KBM-7 (cell line): Measurements from ENCODE around the gene TTC13.

ENCODE experiments used
- DNase-seq: peaks from one replicate; pipeline ENCODE4 v3.0.0-alpha.2; 2015
- in situ Hi-C: fragments of 300-500 bp; cut with MboI; formaldehyde crosslinking; loops from 2 replicates; pipeline ENCODE4 v1.14.3; 2020; ENCODE audit warnings: low sequenced_read_pairs, low pct_unique_long_range_greater_than_20kb, mixed read lengths

The TTC13 gene

GRCh38 chr1:230965535-230965934 lies 13.1 kb downstream of the TTC13 start:
- DNase-seq, result no peak
- in situ Hi-C loops, result no loop called here

- in situ Hi-C loops, result no loop called here
Measured at GRCh38 chr1:230964896-230965295, 13.8 kb downstream of the TTC13 start.

GRCh38 chr1:230958370-230958769 lies 20.3 kb downstream of the TTC13 start:
- DNase-seq, result no peak
- in situ Hi-C loops, result no loop called here

More at GRCh38 chr1:230964896-230965295, 13.8 kb downstream of the TTC13 start:
- DNase-seq, result no peak

- DNase-seq, result no peak
- in situ Hi-C loops, result no loop called here
Measured at GRCh38 chr1:230957580-230957989, 21.1 kb downstream of the TTC13 start.

- no peak for DNase-seq
- in situ Hi-C loops, result no loop called here
Measured at GRCh38 chr1:230950404-230950803, 28.3 kb downstream of the TTC13 start.

GRCh38 chr1:230948903-230949302 lies 29.8 kb downstream of the TTC13 start:
- DNase-seq, result no peak
- in situ Hi-C loops, result no loop called here

- in situ Hi-C loops, result no loop called here
- peak; percentile 2 for DNase-seq
Measured at GRCh38 chr1:230948301-230948700, 30.4 kb downstream of the TTC13 start.

GRCh38 chr1:230943048-230943593 lies 35.5 kb downstream of the TTC13 start:
- DNase-seq, result no peak
- in situ Hi-C loops, result no loop called here

GRCh38 chr1:230940848-230941247 lies 37.8 kb downstream of the TTC13 start:
- in situ Hi-C loops, result no loop called here
- no peak for DNase-seq

GRCh38 chr1:230939806-230940489 lies 38.7 kb downstream of the TTC13 start:
- in situ Hi-C loops, result no loop called here
- no peak for DNase-seq

- no peak for DNase-seq
- in situ Hi-C loops, result no loop called here
Measured at GRCh38 chr1:230938924-230939368, 39.7 kb downstream of the TTC13 start.

GRCh38 chr1:230937371-230937770 lies 41.3 kb downstream of the TTC13 start:
- DNase-seq, result no peak
- in situ Hi-C loops, result no loop called here

- in situ Hi-C loops, result no loop called here
- no peak for DNase-seq
Measured at GRCh38 chr1:230936475-230936874, 42.2 kb downstream of the TTC13 start.

GRCh38 chr1:230935852-230936251 lies 42.8 kb downstream of the TTC13 start:
- no peak for DNase-seq
- in situ Hi-C loops, result no loop called here

GRCh38 chr1:230930986-230931385 lies 47.7 kb downstream of the TTC13 start:
- DNase-seq, result no peak
- in situ Hi-C loops, result no loop called here

- no peak for DNase-seq
- in situ Hi-C loops, result no loop called here
Measured at GRCh38 chr1:230926182-230926581, 52.5 kb downstream of the TTC13 start.

- DNase-seq, result no peak
- in situ Hi-C loops, result no loop called here
Measured at GRCh38 chr1:230925608-230926007, 53.1 kb downstream of the TTC13 start.

- no peak for DNase-seq
- in situ Hi-C loops, result no loop called here
Measured at GRCh38 chr1:230923176-230923575, 55.5 kb downstream of the TTC13 start.

GRCh38 chr1:230922620-230923019 lies 56.0 kb downstream of the TTC13 start:
- in situ Hi-C loops, result no loop called here

GRCh38 chr1:230919207-230919606 lies 59.5 kb downstream of the TTC13 start:
- DNase-seq, result no peak
- in situ Hi-C loops, result no loop called here

More at GRCh38 chr1:230922620-230923019, 56.0 kb downstream of the TTC13 start:
- DNase-seq, result peak; percentile 5
